HG03039 (cell line): ENCODE data around the gene CBARP.

ENCODE experiments used
- ATAC-seq: cut with Tn5 transposase; IDR thresholded peaks from one replicate; pipeline ENCODE4 v1.9.1; 2021; ENCODE audit warnings: mild to moderate bottlenecking, moderate library complexity; ENCODE audit not compliant: unreplicated experiment

Gene CBARP

GRCh38 chr19:1229056-1229923, 8.5 kb downstream of the CBARP start:
- no peak for ATAC-seq

GRCh38 chr19:1228161-1228957, 9.4 kb downstream of the CBARP start:
- ATAC-seq: no peak

- ATAC-seq: no peak
Observed at GRCh38 chr19:1227304-1228054, 10.3 kb downstream of the CBARP start.

GRCh38 chr19:1226522-1227303, 11.1 kb downstream of the CBARP start:
- ATAC-seq: no peak

- no peak for ATAC-seq
Observed at GRCh38 chr19:1226227-1226518, 11.6 kb downstream of the CBARP start.

- ATAC-seq: no peak
Observed at GRCh38 chr19:1225440-1226226, 12.2 kb downstream of the CBARP start.

GRCh38 chr19:1224847-1225246, 13.0 kb downstream of the CBARP start:
- ATAC-seq: no peak

- no peak for ATAC-seq
Observed at GRCh38 chr19:1224047-1224825, 13.6 kb downstream of the CBARP start.

- no peak for ATAC-seq
Observed at GRCh38 chr19:1223018-1223855, 14.6 kb downstream of the CBARP start.

GRCh38 chr19:1222394-1222793, 15.4 kb downstream of the CBARP start:
- ATAC-seq: no peak

- no peak for ATAC-seq
Observed at GRCh38 chr19:1221904-1222255, 15.9 kb downstream of the CBARP start.

GRCh38 chr19:1220976-1221903, 16.6 kb downstream of the CBARP start:
- ATAC-seq: no peak

GRCh38 chr19:1220477-1220930, 17.3 kb downstream of the CBARP start:
- ATAC-seq: no peak

- ATAC-seq: no peak
Observed at GRCh38 chr19:1219786-1220476, 17.9 kb downstream of the CBARP start.

GRCh38 chr19:1218751-1219567, 18.8 kb downstream of the CBARP start:
- no peak for ATAC-seq

GRCh38 chr19:1217366-1217765, 20.4 kb downstream of the CBARP start:
- no peak for ATAC-seq
